ENCODE results near the gene DSCAM.

Gene DSCAM

DNA sequence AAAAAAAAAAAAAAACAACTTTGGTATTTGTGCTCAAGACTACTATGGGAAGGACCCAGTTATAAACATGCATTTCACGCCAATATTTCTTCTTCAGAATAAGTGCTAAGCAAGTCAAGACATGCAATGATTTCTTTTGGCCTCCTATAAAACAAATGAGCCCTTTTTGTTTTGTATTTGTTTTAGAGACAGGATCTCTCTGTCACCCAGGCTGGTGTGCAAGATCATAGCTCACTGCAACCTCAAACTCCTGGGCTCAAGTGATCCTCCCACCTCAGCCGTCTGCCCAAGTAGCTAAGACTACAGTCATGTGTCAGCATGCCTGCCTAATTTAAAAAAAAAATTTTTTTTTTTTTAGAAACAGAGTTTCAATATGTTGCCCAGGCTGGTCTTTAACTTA is 631.0 kb downstream of the DSCAM start:
- H3K27me3 ChIP-seq (ENCODE audit: control insufficient read depth, insufficient read depth, low read length): no peaks in the 10 kb centered on the region
- no peaks in the 10 kb centered on the region for H3K4me1 ChIP-seq (ENCODE audit: control insufficient read depth, insufficient read depth, low read length)
- H3K36me3 ChIP-seq (ENCODE audit: control insufficient read depth, insufficient read depth, low read length): no peaks in the 10 kb centered on the region
- no peak overlapping the region for H3K9ac ChIP-seq (ENCODE audit: low read length)
- no peaks in the 10 kb centered on the region for H3K9me3 ChIP-seq (ENCODE audit: control insufficient read depth, low read length)
- H3K4me3 ChIP-seq (ENCODE audit: low read length): no peak overlapping the region

GRCh38 chr21:40210251-40210650 is 636.7 kb downstream of the DSCAM start:
- Histone ChIP-seq H3K36me3 (ENCODE audit: control insufficient read depth, insufficient read depth, low read length) (no peaks in the 10 kb centered on the region), H3K9me3 (ENCODE audit: control insufficient read depth, low read length) (no peaks in the 10 kb centered on the region), H3K4me3 (ENCODE audit: low read length) (no peak overlapping the region), H3K9ac (ENCODE audit: low read length) (no peak overlapping the region), H3K27me3 (ENCODE audit: control insufficient read depth, insufficient read depth, low read length) (no peaks in the 10 kb centered on the region), H3K4me1 (ENCODE audit: control insufficient read depth, insufficient read depth, low read length) (no peaks in the 10 kb centered on the region)

GRCh38 chr21:40208948-40209345 is 638.0 kb downstream of the DSCAM start:
- Histone ChIP-seq H3K4me1 (ENCODE audit: control insufficient read depth, insufficient read depth, low read length) (no peaks in the 10 kb centered on the region), H3K27me3 (ENCODE audit: control insufficient read depth, insufficient read depth, low read length) (no peaks in the 10 kb centered on the region), H3K4me3 (ENCODE audit: low read length) (no peak overlapping the region), H3K36me3 (ENCODE audit: control insufficient read depth, insufficient read depth, low read length) (no peaks in the 10 kb centered on the region), H3K9me3 (ENCODE audit: control insufficient read depth, low read length) (no peaks in the 10 kb centered on the region), H3K9ac (ENCODE audit: low read length) (no peak overlapping the region)

- Histone ChIP-seq H3K4me1 (ENCODE audit: control insufficient read depth, insufficient read depth, low read length) (no peaks in the 10 kb centered on the region), H3K9me3 (ENCODE audit: control insufficient read depth, low read length) (no peaks in the 10 kb centered on the region), H3K36me3 (ENCODE audit: control insufficient read depth, insufficient read depth, low read length) (no peaks in the 10 kb centered on the region), H3K27me3 (ENCODE audit: control insufficient read depth, insufficient read depth, low read length) (no peaks in the 10 kb centered on the region), H3K4me3 (ENCODE audit: low read length) (no peak overlapping the region), H3K9ac (ENCODE audit: low read length) (no peak overlapping the region)
Observed at GRCh38 chr21:40208206-40208947, 638.6 kb downstream of the DSCAM start.

DNA sequence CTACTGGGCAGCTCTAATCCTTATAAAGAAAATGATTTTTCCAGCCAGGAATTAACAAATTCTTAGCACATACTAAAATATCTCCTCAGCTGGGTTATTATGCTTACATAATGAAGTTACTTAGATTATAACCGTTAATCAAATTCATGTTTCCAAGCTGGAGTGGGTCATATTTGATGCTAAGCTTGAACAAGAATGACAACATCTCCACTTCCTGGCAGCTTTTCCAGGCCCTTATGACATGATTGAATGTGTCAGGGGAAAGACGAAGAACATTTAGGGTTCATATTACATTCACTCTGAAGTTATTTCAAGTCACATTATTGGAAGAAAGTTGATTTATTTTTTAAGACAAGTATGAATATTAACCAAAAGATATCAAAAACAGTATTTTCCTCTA is 646.0 kb downstream of the DSCAM start:
- no peak overlapping the region for H3K9ac ChIP-seq (ENCODE audit: low read length)
- no peaks in the 10 kb centered on the region for H3K9me3 ChIP-seq (ENCODE audit: control insufficient read depth, low read length)
- H3K27me3 ChIP-seq (ENCODE audit: control insufficient read depth, insufficient read depth, low read length): no peaks in the 10 kb centered on the region
- H3K36me3 ChIP-seq (ENCODE audit: control insufficient read depth, insufficient read depth, low read length): no peaks in the 10 kb centered on the region
- H3K4me3 ChIP-seq (ENCODE audit: low read length): no peak overlapping the region
- H3K4me1 ChIP-seq (ENCODE audit: control insufficient read depth, insufficient read depth, low read length): no peaks in the 10 kb centered on the region

DNA sequence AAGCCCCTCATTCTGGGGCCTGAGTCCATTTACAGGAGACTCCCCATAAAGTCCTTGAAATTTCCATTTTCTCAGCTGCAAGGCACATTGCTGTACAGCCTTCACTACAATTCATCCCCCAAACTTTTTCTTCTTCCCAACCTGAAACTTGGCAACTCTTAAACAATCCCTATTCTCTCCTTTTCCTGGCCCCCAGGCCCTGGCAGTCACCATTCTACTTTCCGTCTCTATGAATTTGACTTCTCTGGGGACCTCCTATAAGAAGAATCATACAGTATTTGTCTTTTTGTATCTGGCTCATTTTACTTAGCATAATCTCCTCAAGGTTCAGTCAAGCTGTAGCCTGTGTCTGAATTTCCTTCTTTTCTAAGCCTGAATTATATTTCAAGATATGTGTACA is 646.8 kb downstream of the DSCAM start:
- H3K27me3 ChIP-seq (ENCODE audit: control insufficient read depth, insufficient read depth, low read length): no peaks in the 10 kb centered on the region
- H3K9ac ChIP-seq (ENCODE audit: low read length): no peak overlapping the region
- no peaks in the 10 kb centered on the region for H3K36me3 ChIP-seq (ENCODE audit: control insufficient read depth, insufficient read depth, low read length)
- H3K4me1 ChIP-seq (ENCODE audit: control insufficient read depth, insufficient read depth, low read length): no peaks in the 10 kb centered on the region
- no peak overlapping the region for H3K4me3 ChIP-seq (ENCODE audit: low read length)
- H3K9me3 ChIP-seq (ENCODE audit: control insufficient read depth, low read length): no peaks in the 10 kb centered on the region

DNA sequence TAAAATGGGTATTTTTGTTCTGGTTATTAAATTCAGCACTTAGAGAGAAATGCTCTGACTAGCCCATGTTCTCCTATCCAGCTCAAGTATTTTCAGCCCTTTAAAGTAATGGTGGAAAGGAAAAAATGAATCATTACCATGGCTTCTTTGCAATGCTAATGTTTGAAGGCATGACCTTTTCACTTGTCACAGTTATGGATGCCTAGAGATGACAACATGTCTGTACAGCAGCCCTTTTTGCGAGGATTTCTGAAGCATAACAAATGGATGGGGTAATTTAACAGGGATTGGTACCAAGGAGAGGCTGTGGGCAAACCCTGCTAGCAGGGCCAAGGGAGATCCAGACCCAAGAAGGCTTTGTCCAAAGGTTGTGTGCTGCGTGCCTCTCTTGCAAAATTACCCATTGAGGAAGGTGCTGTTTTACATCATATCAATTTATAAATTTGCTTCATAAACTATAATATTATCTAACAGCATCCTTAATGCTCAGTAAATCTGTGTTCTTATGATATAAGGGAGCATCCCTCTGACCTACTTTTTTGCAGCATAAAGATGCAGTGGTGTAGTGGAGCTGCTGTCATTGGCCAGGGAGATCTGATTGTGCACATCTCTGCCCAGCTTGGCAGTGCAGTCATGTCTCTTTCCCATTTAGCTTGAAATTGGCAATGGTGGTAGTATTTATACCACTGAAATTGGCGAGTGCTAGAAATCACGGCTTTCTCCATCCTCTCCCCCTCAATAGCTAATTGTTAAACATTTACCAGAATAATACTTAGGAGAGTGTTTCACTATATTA is 652.6 kb downstream of the DSCAM start:
- no peak overlapping the region for H3K9ac ChIP-seq (ENCODE audit: low read length)
- no peaks in the 10 kb centered on the region for H3K27me3 ChIP-seq (ENCODE audit: control insufficient read depth, insufficient read depth, low read length)
- no peaks in the 10 kb centered on the region for H3K9me3 ChIP-seq (ENCODE audit: control insufficient read depth, low read length)
- H3K4me1 ChIP-seq (ENCODE audit: control insufficient read depth, insufficient read depth, low read length): no peaks in the 10 kb centered on the region
- H3K4me3 ChIP-seq (ENCODE audit: low read length): no peak overlapping the region
- H3K36me3 ChIP-seq (ENCODE audit: control insufficient read depth, insufficient read depth, low read length): no peaks in the 10 kb centered on the region

DNA sequence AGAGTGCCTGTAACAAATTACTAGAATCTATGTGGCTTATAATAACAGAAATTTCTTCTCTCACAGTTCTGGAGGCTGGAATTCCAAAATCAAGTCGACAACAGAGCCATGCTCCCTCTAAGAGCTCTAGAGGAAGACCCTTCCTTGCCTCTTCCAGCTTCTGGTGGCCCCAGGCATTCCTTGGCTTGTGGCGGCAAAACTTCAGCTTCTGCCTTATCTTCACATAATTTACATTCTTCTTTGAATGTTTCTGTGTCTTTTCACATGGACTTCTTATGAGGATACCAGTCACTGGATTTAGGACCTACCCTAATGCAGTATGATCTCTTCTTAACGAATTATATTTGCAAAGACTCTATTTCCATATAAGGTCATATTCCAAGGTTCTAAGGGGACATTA is 655.3 kb downstream of the DSCAM start:
- no peaks in the 10 kb centered on the region for H3K36me3 ChIP-seq (ENCODE audit: control insufficient read depth, insufficient read depth, low read length)
- no peaks in the 10 kb centered on the region for H3K27me3 ChIP-seq (ENCODE audit: control insufficient read depth, insufficient read depth, low read length)
- no peak overlapping the region for H3K9ac ChIP-seq (ENCODE audit: low read length)
- H3K9me3 ChIP-seq (ENCODE audit: control insufficient read depth, low read length): no peaks in the 10 kb centered on the region
- H3K4me1 ChIP-seq (ENCODE audit: control insufficient read depth, insufficient read depth, low read length): no peaks in the 10 kb centered on the region
- no peak overlapping the region for H3K4me3 ChIP-seq (ENCODE audit: low read length)

DNA sequence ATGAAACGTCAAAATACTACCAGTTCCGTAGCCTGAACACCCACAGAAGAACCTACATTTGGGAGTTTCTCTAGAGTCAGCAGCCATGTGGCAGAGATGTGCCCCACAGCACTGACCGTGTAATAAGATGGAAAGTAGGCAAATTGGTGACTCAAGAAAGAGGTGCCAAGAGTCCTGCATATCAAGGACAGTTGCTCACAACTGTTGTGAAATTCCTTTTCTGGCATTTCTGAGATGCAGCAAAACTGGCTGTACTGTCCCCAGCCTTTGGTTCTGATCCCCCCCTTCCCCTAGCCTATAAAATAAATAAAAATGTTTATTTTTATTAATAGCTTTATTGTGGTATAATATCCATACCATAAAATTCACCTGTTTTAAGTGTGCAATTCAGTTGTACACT is 655.8 kb downstream of the DSCAM start:
- Histone ChIP-seq H3K27me3 (ENCODE audit: control insufficient read depth, insufficient read depth, low read length) (no peaks in the 10 kb centered on the region), H3K4me3 (ENCODE audit: low read length) (no peak overlapping the region), H3K9me3 (ENCODE audit: control insufficient read depth, low read length) (no peaks in the 10 kb centered on the region), H3K36me3 (ENCODE audit: control insufficient read depth, insufficient read depth, low read length) (no peaks in the 10 kb centered on the region), H3K9ac (ENCODE audit: low read length) (no peak overlapping the region), H3K4me1 (ENCODE audit: control insufficient read depth, insufficient read depth, low read length) (no peaks in the 10 kb centered on the region)

DNA sequence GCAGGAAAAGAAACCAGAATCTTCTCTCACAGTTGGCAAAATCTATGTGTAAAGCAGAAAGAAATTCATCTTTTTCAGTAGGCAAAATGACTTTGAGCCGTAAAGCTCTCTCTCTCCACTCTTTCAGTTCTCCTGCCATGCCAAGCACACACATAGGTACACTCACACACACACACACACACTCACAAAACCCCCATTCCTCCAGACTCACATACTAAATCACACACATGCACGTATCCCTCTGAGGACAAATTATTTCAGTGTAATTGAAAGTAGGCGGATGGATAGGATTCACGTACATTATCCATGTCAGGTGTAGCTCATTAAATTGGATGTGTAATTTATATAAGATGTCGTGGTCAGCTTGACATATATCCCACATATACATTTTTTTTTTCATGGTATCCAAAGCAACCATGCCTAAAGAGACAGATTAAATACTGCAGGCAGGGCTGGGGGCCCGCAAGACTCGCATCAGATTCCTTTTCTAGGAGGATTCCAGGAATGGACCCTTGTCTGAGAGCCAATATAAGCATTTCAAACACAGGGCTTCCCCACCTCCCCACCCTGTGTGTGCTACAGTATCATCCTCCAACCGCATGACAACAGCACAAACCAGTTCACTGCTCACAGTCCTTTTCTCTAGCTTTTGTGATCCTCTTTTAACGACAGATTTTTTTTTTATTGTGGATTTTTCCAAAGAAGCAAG is 658.9 kb downstream of the DSCAM start:
- H3K4me1 ChIP-seq (ENCODE audit: control insufficient read depth, insufficient read depth, low read length): no peaks in the 10 kb centered on the region
- H3K9ac ChIP-seq (ENCODE audit: low read length): no peak overlapping the region
- H3K27me3 ChIP-seq (ENCODE audit: control insufficient read depth, insufficient read depth, low read length): no peaks in the 10 kb centered on the region
- H3K36me3 ChIP-seq (ENCODE audit: control insufficient read depth, insufficient read depth, low read length): no peaks in the 10 kb centered on the region
- no peak overlapping the region for H3K4me3 ChIP-seq (ENCODE audit: low read length)
- no peaks in the 10 kb centered on the region for H3K9me3 ChIP-seq (ENCODE audit: control insufficient read depth, low read length)

GRCh38 chr21:40187244-40187643 is 659.7 kb downstream of the DSCAM start:
- Histone ChIP-seq H3K4me3 (ENCODE audit: low read length) (no peak overlapping the region), H3K9ac (ENCODE audit: low read length) (no peak overlapping the region), H3K9me3 (ENCODE audit: control insufficient read depth, low read length) (no peaks in the 10 kb centered on the region), H3K36me3 (ENCODE audit: control insufficient read depth, insufficient read depth, low read length) (no peaks in the 10 kb centered on the region), H3K27me3 (ENCODE audit: control insufficient read depth, insufficient read depth, low read length) (no peaks in the 10 kb centered on the region), H3K4me1 (ENCODE audit: control insufficient read depth, insufficient read depth, low read length) (no peaks in the 10 kb centered on the region)

GRCh38 chr21:40186045-40186444 is 660.9 kb downstream of the DSCAM start:
- H3K4me3 ChIP-seq (ENCODE audit: low read length): no peak overlapping the region
- no peak overlapping the region for H3K9ac ChIP-seq (ENCODE audit: low read length)
- H3K9me3 ChIP-seq (ENCODE audit: control insufficient read depth, low read length): no peaks in the 10 kb centered on the region
- H3K4me1 ChIP-seq (ENCODE audit: control insufficient read depth, insufficient read depth, low read length): no peaks in the 10 kb centered on the region
- H3K27me3 ChIP-seq (ENCODE audit: control insufficient read depth, insufficient read depth, low read length): no peaks in the 10 kb centered on the region
- H3K36me3 ChIP-seq (ENCODE audit: control insufficient read depth, insufficient read depth, low read length): no peaks in the 10 kb centered on the region
